Measurements from ENCODE around the gene CORO2A.

- no peak for TF ChIP-seq CTCF (IDR thresholded peaks at IDR 0.05; ENCODE audit: low read depth, low read length)
- TF ChIP-seq EZH2phosphoT487 (IDR thresholded peaks at IDR 0.05; ENCODE audit: low read depth), result no peak
Observed at GRCh38 chr9:98152526-98152925, 39.9 kb downstream of the CORO2A start.

All from OCI-LY3 (cell line).